K562 (cell line): ENCODE measurements around the gene USP48. TPM values are rescaled to one million over a fixed set of nuclear protein-coding genes. Genes with fewer than 3 reads are reported as not detected.
A peak's percentile ranks its signal among the peaks of the same experiment; 100 is the strongest.

Experiments
- ARID2 ChIP-seq: fragments of 450-650 bp; IDR thresholded peaks from 2 replicates; pipeline ENCODE4 v1.6.1; 2017; ENCODE audit warnings: antibody characterized with exemption, mild to moderate bottlenecking
- BACH1 ChIP-seq: fragments of 200-800 bp; sonication (Bioruptor generic); IDR thresholded peaks from 2 replicates; pipeline ENCODE4 v1.6.1; 2016; ENCODE audit warnings: missing genetic modification characterization, missing compliant biosample characterization
- BRF2 ChIP-seq: IDR thresholded peaks from 3 replicates; pipeline ENCODE4 v1.6.1; 2011; ENCODE audit warnings: borderline replicate concordance, mild to moderate bottlenecking; ENCODE audit not compliant: insufficient read length, insufficient read depth
- DPF2 ChIP-seq: fragments of 450-650 bp; IDR thresholded peaks from 2 replicates; pipeline ENCODE4 v1.6.1; 2016
- KAT2B ChIP-seq: IDR thresholded peaks from one replicate; pipeline ENCODE4 v1.6.1; 2012; ENCODE audit warnings: low read depth, mild to moderate bottlenecking, control low read depth, inconsistent platforms, low read length, moderate library complexity
- MCM2 ChIP-seq: fragments of 450-650 bp; IDR thresholded peaks from 2 replicates; pipeline ENCODE4 v1.6.1; 2017; ENCODE audit warnings: low read depth, mild to moderate bottlenecking
- MCM7 ChIP-seq, 2 experiments: fragments of 450-650 bp; IDR thresholded peaks; 2 replicates each; pipeline ENCODE4 v1.6.1; 2016 to 2018
- PHF21A ChIP-seq: fragments of 450-650 bp; IDR thresholded peaks from 2 replicates; pipeline ENCODE4 v1.6.1; 2017; ENCODE audit warnings: low read depth, borderline replicate concordance
- POLR2H ChIP-seq: IDR thresholded peaks from 2 replicates; pipeline ENCODE4 v1.6.1; 2016; ENCODE audit warnings: missing genetic modification characterization, low read depth, mild to moderate bottlenecking, control low read depth, missing compliant biosample characterization, moderate library complexity
- POLR3A ChIP-seq: IDR thresholded peaks from 2 replicates; pipeline ENCODE4 v1.6.1; 2011; ENCODE audit warnings: borderline replicate concordance, mild to moderate bottlenecking, moderate library complexity; ENCODE audit not compliant: insufficient read length, insufficient read depth; ENCODE audit errors: extremely low read depth
- UBTF ChIP-seq, 2 experiments: IDR thresholded peaks; 2 replicates each; pipeline ENCODE4 v1.6.1; 2012; ENCODE audit warnings: improper control_type of control experiment in 2 of 2, low read depth in 2 of 2, low read length in 2 of 2, borderline replicate concordance in 1 of 2
- ZBTB2 ChIP-seq: fragments of 450-650 bp; IDR thresholded peaks from 2 replicates; pipeline ENCODE4 v1.6.1; 2016; ENCODE audit warnings: antibody characterized with exemption
- ZBTB5 ChIP-seq: fragments of 450-650 bp; IDR thresholded peaks from 2 replicates; pipeline ENCODE4 v1.6.1; 2017; ENCODE audit warnings: antibody characterized with exemption
- polyA plus RNA-seq, 8 experiments: library from polyadenylated mRNA; depleted of rRNA in 4 of 8; stranded (reverse) in 5 of 8; unstranded in 3 of 8; fragments of >200 nt; fragmentation: Nextera tagmentation in 2 of 8; fragmentation: Illumina TruSeq in 1 of 8; extraction: Ambion mirVana in 2 of 8; extraction: Trizol in 1 of 8; gene quantifications; 2 replicates each; pipeline versions ENCODE4 v1.2.1 to v1.2.3, GENCODE V29; 2011 to 2014; ENCODE audit warnings: inconsistent platforms in 1 of 8, missing spikeins in 1 of 8
- total RNA-seq, 7 experiments: library from RNA; depleted of rRNA in 6 of 7; stranded (reverse); fragments of >200 nt in 6 of 7; fragmentation: Illumina TruSeq in 2 of 7; extraction: Trizol in 2 of 7; gene quantifications; 2 replicates each; pipeline versions ENCODE4 v1.2.1 to v1.2.3, GENCODE V29; 2011 to 2021; ENCODE audit warnings: low replicate concordance in 1 of 7

The USP48 gene
- total and polyA plus RNA-seq, 9 of the 15 experiments (the other 6 are each of a cell fraction or from before 2014, with no cell fraction given): 23.3 to 123 (median 106) TPM

- TF ChIP-seq PHF21A: 0 out of 2 replicates have a peak, but pooled peaks have one; percentile 40
- no peak for TF ChIP-seq BRF2
- TF ChIP-seq MCM2: no peak
- no peak for TF ChIP-seq ZBTB5
- TF ChIP-seq UBTF (IDR thresholded peaks at IDR 0.05; ENCODE audit: borderline replicate concordance in 1 of 2, low read depth in 2 of 2, low read length in 2 of 2): no peak; a peak in 2 of 4 replicates
- no peak for TF ChIP-seq MCM7 (IDR thresholded peaks at IDR 0.05)
- no peak for TF ChIP-seq POLR2H
- peak; percentile 48; the same call in 1 of the 2 replicates for TF ChIP-seq ZBTB2
- TF ChIP-seq ARID2: peak; percentile 63; the same call in 1 of the 2 replicates
- no peak; the same call in 1 of the 2 replicates for TF ChIP-seq DPF2
- TF ChIP-seq POLR3A: no peak
- TF ChIP-seq BACH1 (tag): no peak
- no peak for TF ChIP-seq KAT2B
Observed at GRCh38 chr1:21782349-21782867, 541 bp downstream of the USP48 start (continued).
